Measurements from ENCODE around the gene CIB4.

The CIB4 gene

GRCh38 chr2:26639685-26640243 is 1.4 kb downstream of the CIB4 start:
- Mint-ChIP-seq H3K36me3 (ENCODE audit: low read depth) (no peaks in the 10 kb centered on the region), H3K27me3 (peaks cover 25% of the 10 kb centered on the region), H3K9me3 (no peaks in the 10 kb centered on the region), H3K4me1 (no peaks in the 10 kb centered on the region), H3K4me3 (no peak overlapping the region), H3K27ac (no peak overlapping the region)
- no peak for ATAC-seq
- DNase-seq = no peak

GRCh38 chr2:26637811-26638310 is 3.3 kb downstream of the CIB4 start:
- no peak overlapping the region for H3K4me3 Mint-ChIP-seq
- ATAC-seq (no peak), DNase-seq (no peak)
- H3K27me3 Mint-ChIP-seq = peaks cover 20% of the 10 kb centered on the region
- no peaks in the 10 kb centered on the region for H3K4me1 Mint-ChIP-seq
- H3K9me3 Mint-ChIP-seq = no peaks in the 10 kb centered on the region
- no peak overlapping the region for H3K27ac Mint-ChIP-seq
- H3K36me3 Mint-ChIP-seq (ENCODE audit: low read depth) = no peaks in the 10 kb centered on the region

GRCh38 chr2:26636935-26637334 is 4.2 kb downstream of the CIB4 start:
- no peaks in the 10 kb centered on the region for H3K4me1 Mint-ChIP-seq
- DNase-seq (no peak), ATAC-seq (no peak)
- H3K9me3 Mint-ChIP-seq = no peaks in the 10 kb centered on the region
- peaks cover 20% of the 10 kb centered on the region for H3K27me3 Mint-ChIP-seq
- no peak overlapping the region for H3K27ac Mint-ChIP-seq
- H3K4me3 Mint-ChIP-seq = no peak overlapping the region
- H3K36me3 Mint-ChIP-seq (ENCODE audit: low read depth) = no peaks in the 10 kb centered on the region

GRCh38 chr2:26635401-26635800 is 5.8 kb downstream of the CIB4 start:
- peaks cover 12% of the 10 kb centered on the region for H3K27me3 Mint-ChIP-seq
- DNase-seq = no peak
- H3K4me3 Mint-ChIP-seq = no peak overlapping the region
- H3K27ac Mint-ChIP-seq = no peak overlapping the region
- no peaks in the 10 kb centered on the region for H3K4me1 Mint-ChIP-seq
- H3K36me3 Mint-ChIP-seq (ENCODE audit: low read depth) = no peaks in the 10 kb centered on the region
- no peak for ATAC-seq
- no peaks in the 10 kb centered on the region for H3K9me3 Mint-ChIP-seq

- no peak for DNase-seq
- Mint-ChIP-seq H3K27me3 (peaks cover 8% of the 10 kb centered on the region), H3K4me3 (no peak overlapping the region), H3K36me3 (ENCODE audit: low read depth) (no peaks in the 10 kb centered on the region), H3K9me3 (no peaks in the 10 kb centered on the region), H3K4me1 (no peaks in the 10 kb centered on the region), H3K27ac (no peak overlapping the region)
- no peak for ATAC-seq
Measured at GRCh38 chr2:26634636-26635230, 6.4 kb downstream of the CIB4 start.

GRCh38 chr2:26633993-26634595 is 7.1 kb downstream of the CIB4 start:
- no peaks in the 10 kb centered on the region for H3K4me1 Mint-ChIP-seq
- DNase-seq = no peak
- H3K36me3 Mint-ChIP-seq (ENCODE audit: low read depth) = no peaks in the 10 kb centered on the region
- no peaks in the 10 kb centered on the region for H3K9me3 Mint-ChIP-seq
- H3K27me3 Mint-ChIP-seq = peaks cover 2% of the 10 kb centered on the region
- H3K4me3 Mint-ChIP-seq = no peak overlapping the region
- H3K27ac Mint-ChIP-seq = no peak overlapping the region
- ATAC-seq = no peak

GRCh38 chr2:26633351-26633945 is 7.7 kb downstream of the CIB4 start:
- DNase-seq = no peak
- Mint-ChIP-seq H3K36me3 (ENCODE audit: low read depth) (no peaks in the 10 kb centered on the region), H3K4me1 (no peaks in the 10 kb centered on the region), H3K27ac (no peak overlapping the region), H3K27me3 (no peaks in the 10 kb centered on the region), H3K4me3 (no peak overlapping the region), H3K9me3 (no peaks in the 10 kb centered on the region)
- no peak for ATAC-seq

GRCh38 chr2:26632624-26633185 is 8.5 kb downstream of the CIB4 start:
- Mint-ChIP-seq H3K27ac (no peak overlapping the region), H3K27me3 (no peaks in the 10 kb centered on the region), H3K4me1 (no peaks in the 10 kb centered on the region), H3K36me3 (ENCODE audit: low read depth) (no peaks in the 10 kb centered on the region), H3K4me3 (no peak overlapping the region), H3K9me3 (no peaks in the 10 kb centered on the region)
- ATAC-seq (no peak), DNase-seq (no peak)

GRCh38 chr2:26631401-26632170 is 9.6 kb downstream of the CIB4 start:
- DNase-seq = no peak
- no peak for ATAC-seq

GRCh38 chr2:26630669-26631360 is 10.4 kb downstream of the CIB4 start:
- ATAC-seq = no peak
- Mint-ChIP-seq H3K4me1 (no peaks in the 10 kb centered on the region), H3K36me3 (ENCODE audit: low read depth) (no peaks in the 10 kb centered on the region), H3K27ac (no peak overlapping the region), H3K9me3 (no peaks in the 10 kb centered on the region), H3K27me3 (no peaks in the 10 kb centered on the region), H3K4me3 (no peak overlapping the region)
- DNase-seq = no peak

More at GRCh38 chr2:26631401-26632170, 9.6 kb downstream of the CIB4 start:
- H3K9me3 Mint-ChIP-seq = no peaks in the 10 kb centered on the region
- H3K4me1 Mint-ChIP-seq = no peaks in the 10 kb centered on the region
- H3K36me3 Mint-ChIP-seq (ENCODE audit: low read depth) = no peaks in the 10 kb centered on the region
- H3K27me3 Mint-ChIP-seq = no peaks in the 10 kb centered on the region
- H3K4me3 Mint-ChIP-seq = no peak overlapping the region
- no peak overlapping the region for H3K27ac Mint-ChIP-seq

GRCh38 chr2:26630235-26630634 is 10.9 kb downstream of the CIB4 start:
- H3K4me1 Mint-ChIP-seq = no peaks in the 10 kb centered on the region
- H3K27me3 Mint-ChIP-seq = no peaks in the 10 kb centered on the region
- no peak for ATAC-seq
- no peaks in the 10 kb centered on the region for H3K36me3 Mint-ChIP-seq (ENCODE audit: low read depth)
- no peaks in the 10 kb centered on the region for H3K9me3 Mint-ChIP-seq
- DNase-seq = no peak
- no peak overlapping the region for H3K27ac Mint-ChIP-seq
- H3K4me3 Mint-ChIP-seq = no peak overlapping the region

GRCh38 chr2:26629751-26630150 is 11.4 kb downstream of the CIB4 start:
- H3K4me3 Mint-ChIP-seq = no peak overlapping the region
- no peaks in the 10 kb centered on the region for H3K36me3 Mint-ChIP-seq (ENCODE audit: low read depth)
- H3K27me3 Mint-ChIP-seq = no peaks in the 10 kb centered on the region
- no peaks in the 10 kb centered on the region for H3K9me3 Mint-ChIP-seq
- ATAC-seq (no peak), DNase-seq (no peak)
- no peak overlapping the region for H3K27ac Mint-ChIP-seq
- no peaks in the 10 kb centered on the region for H3K4me1 Mint-ChIP-seq

- no peak overlapping the region for H3K27ac Mint-ChIP-seq
- H3K27me3 Mint-ChIP-seq = no peaks in the 10 kb centered on the region
- ATAC-seq (no peak), DNase-seq (no peak)
- H3K4me3 Mint-ChIP-seq = no peak overlapping the region
- no peaks in the 10 kb centered on the region for H3K9me3 Mint-ChIP-seq
- no peaks in the 10 kb centered on the region for H3K36me3 Mint-ChIP-seq (ENCODE audit: low read depth)
- H3K4me1 Mint-ChIP-seq = no peaks in the 10 kb centered on the region
Measured at GRCh38 chr2:26629346-26629630, 11.9 kb downstream of the CIB4 start.

Measured in activated naive CD8-positive, alpha-beta T cell treated with anti-CD3 and anti-CD28 coated beads, Interleukin-2, amount 50 U/mL, for 24 hours (primary cell).